NCI-H1436 treated with DMSO at 0.1 percent for 48 hours (cell line): Measurements from ENCODE around the gene ZFPM1.

ENCODE experiments used
- DNase-seq: peaks from one replicate; lab custom pipeline; 2025; lab: John Stamatoyannopoulos, UW

ZFPM1 gene

DNA sequence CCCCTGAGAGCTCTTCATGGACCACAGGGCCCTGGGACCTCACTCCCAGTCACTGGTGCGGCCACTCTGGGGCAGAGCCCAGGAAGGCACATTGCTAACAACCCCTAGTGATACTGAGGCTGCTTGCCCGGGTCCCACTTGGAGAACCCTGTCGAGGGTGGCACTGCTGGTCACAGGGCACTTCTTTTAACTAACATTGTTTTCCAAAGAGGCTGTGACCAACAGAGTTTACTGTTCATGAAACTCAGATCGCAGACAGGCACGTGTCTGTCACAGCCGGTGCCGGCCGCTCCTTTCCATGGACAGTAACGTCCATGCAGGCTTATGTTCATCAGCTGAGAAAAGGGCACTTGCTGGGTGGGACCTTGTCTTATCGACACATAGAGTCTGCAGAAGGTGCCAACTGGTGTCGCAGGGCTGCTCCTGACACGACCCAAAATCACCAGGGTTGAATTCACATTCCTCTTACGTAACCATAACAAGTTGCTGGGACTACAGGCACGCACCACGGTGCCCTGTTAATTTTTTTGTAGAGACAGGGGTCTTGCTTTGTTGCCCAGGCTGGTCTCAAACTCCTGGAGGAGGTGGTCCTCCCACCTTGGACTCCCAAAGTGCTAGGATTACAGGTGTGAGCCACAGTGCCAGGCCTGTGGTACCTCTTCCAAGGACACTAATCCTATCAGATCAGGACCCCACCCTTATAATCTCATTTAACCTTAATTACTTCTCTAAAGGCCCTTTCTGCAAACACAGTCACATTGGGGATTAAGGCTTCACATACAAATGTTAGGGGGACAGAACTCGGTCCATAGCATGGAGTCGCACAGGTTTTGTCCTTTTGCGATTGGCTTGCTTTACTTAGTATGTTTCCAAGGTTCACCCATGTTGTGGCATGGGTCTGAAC is 115.9 kb downstream of the ZFPM1 start:
- DNase-seq, result no peak

DNA sequence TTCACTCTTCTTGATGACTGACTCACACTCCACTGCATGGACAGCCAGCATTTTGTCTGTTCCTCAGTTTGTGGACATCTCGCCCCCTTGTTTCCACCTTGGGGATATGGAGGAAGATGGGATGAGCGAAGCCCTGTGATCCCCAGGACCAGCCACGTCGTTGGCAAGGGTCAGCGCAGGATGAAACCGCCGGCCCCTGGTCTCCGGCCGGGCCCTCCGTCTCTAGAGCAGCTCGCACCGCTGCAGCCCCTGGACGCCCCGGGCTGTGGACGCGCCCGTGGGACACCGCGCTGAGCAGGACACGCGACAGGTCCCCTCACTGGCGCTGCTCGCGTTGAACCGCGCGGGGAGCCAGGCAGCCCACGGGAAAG is 116.5 kb downstream of the ZFPM1 start:
- DNase-seq, result no peak

DNA sequence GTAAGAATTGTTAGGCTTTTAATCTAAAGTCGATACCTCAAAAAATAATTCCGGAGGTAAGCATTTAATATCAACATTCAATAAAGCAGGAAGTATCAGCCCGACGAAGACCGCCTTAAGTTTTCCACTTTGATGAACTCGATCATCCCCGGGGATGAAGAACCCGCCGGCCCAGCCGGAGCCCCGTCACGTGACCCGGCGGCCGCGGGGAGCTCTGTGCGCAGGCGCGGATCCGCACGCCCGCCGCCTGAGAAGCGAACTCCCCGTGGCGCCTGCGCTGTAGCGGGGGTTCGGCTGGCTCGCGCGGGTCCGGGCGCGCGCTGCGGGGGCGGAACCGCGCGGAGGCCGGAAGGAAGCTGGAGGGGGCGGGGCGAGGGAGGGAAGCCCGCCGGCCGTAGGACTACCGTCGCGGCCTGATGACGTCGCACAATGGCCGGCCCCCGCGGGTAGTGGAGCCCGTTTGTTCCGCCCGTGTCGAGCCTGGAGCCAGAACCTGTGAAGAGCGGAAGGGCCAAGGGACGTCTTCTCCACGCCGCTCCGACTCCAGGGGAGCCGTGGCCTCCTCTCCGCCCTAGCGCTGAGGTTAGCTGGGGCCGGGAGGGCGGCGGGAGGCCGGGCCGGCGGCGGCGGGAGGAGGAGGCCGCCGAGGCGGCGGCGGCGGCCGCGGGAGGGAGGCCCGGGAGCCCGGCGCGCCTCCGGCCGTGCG is 117.1 kb downstream of the ZFPM1 start, which contains the start of gene ZC3H18:
TSS of gene ZC3H18 (plus strand) at position 419 of the 706 bp plus-strand sequence. CDS start 6,721 bp downstream, outside the sequence.
- DNase-seq, result peak; percentile 51

DNA sequence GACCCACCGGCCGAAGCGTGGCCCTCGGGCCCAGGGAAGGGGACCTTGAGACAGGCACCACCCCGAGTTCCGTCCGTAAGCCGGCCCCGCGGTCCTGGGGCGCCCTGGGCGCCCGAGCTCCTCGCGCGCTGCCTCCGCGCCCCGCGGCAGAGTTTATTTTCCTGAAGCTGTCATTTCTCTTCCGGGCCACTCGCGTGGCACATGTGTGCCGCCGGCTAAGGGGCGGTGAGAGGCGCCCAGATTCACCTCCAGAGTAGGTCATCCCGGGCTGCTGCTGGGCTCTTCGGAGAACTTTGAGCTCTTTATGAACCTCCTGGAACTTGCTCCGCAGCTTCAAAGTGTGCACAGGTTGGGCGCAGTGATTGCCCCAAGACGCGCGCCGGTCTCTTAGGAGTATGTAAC is 117.6 kb downstream of the ZFPM1 start:
- no peak for DNase-seq

DNA sequence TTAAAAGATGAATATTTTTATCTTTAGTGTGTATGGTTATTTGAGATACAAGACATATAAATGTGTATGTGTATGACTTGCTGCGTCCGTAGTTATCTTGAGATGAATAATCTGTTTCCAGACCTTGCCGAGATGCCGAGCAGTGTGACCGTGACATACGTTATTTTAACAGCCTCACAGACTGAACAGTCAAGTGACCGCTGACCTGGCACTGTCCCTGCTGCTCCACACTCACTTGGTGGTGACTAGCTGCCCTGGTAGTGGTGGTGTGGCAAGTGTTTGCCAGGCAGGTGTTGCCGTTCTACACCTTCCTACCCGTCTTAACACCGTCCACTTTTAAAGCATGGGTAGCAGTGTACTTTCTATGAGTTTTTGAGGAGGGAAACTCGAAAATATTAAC is 122.2 kb downstream of the ZFPM1 start:
- no peak for DNase-seq

DNA sequence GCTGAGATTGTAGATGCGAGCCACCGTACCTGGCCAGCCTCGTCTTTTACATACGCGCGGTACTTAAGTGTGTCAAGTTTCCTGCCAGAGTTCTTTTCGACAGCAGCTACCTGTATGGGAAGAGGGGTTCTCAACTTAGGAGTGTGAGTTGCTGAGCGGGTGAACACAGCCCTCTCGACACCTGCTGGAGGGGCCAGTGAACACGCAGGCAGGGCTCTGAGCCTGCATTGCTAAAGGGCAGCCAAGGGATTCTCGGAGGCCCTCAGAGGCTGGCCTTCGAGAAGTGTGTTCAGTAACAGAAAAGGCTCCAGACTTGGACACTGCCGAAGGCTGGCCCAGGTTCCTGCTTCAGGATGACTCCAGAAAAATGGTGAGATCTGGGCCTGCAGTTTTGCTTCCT is 123.2 kb downstream of the ZFPM1 start:
- no peak for DNase-seq

DNA sequence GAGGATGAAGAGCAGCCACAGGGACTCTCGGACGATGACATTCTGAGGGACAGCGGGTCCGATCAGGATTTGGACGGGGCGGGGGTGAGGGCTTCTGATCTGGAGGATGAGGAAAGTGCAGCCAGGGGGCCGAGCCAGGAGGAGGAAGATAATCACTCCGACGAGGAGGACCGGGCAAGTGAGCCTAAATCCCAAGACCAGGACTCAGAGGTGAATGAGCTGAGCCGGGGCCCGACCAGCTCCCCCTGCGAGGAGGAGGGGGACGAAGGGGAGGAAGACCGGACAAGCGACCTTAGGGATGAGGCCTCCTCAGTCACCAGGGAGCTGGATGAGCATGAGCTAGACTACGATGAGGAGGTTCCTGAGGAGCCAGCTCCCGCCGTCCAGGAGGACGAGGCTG is 124.1 kb downstream of the ZFPM1 start:
- DNase-seq, result no peak

DNA sequence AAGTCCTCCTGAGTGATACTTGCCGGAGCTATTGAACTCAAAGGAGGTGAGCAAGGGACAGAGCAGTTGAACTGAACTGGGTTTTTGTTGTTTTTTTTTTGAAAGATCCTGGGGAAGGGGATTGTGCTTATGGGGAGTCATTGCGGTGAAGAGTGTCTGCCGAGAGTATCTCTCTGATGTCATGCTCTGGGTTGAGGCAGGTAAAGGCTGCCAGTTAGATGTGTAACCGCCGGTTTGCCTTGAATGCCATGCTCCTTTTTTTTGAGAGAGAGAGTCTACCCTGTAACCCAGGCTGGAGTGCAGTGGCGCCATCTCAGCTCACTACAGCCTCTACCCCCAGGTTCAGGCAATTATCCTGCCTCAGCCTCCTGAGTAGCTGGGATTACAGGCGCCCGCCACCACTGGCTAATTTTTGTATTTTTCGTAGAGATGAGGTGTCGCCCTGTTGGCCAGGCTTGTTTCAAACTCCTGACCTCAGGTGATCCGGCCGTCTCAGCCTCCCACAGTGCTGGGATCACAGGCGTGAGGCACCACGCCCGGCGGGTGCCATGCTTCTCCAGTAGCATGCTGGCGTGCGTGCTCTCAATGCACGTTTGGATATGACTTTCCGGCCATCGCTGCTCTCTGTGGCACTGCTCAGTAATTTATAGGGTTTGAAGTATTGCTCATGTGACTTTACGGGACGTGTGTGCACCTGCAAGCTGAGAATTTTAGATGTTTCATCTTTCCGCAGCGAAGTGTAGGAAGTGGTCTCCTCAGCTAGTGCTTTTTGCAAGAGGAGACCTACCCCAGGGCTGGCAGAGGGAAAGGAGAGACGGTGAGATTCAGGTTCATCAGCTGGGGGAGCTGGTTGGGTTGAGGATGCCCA is 125.6 kb downstream of the ZFPM1 start:
- DNase-seq, result no peak

DNA sequence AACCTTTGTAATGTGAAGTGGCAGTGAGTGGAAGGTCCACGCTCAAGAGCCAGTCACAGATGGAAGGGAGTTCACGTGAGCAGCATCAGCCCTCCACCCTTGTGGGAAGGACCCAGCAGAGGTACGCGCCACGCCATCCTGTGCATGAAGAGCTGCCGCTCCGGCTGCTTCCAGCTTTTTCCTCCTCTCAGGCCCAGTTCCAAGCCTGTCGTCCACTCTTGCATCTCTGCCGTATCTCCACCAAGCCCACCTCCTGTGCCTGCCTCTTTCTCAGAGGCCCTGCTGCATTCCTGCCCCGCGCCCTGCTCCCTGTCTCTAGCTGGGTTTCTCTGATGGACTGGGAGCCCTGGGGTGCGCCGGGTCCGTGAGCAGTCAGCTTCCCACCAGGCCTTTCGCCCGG is 127.3 kb downstream of the ZFPM1 start:
- no peak for DNase-seq

DNA sequence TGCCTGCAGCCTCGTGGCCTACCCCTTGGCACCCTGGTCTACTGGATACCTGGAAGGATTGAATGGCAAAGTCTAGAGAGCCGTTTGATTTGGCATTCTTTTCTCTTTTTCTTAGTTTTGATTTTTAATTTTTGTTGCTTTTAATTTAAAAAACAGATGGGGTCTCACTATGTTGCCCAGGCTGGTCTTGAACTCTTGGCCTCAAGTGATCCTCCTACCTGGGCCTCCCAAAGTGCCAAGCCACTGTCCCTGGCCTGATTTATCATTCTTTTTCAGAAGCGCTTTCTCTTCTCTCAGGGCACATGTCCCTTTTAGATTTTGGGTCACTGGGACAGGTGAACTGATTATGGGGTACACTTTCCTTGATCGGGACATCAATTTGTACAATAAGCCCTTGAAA is 128.0 kb downstream of the ZFPM1 start:
- DNase-seq, result no peak

DNA sequence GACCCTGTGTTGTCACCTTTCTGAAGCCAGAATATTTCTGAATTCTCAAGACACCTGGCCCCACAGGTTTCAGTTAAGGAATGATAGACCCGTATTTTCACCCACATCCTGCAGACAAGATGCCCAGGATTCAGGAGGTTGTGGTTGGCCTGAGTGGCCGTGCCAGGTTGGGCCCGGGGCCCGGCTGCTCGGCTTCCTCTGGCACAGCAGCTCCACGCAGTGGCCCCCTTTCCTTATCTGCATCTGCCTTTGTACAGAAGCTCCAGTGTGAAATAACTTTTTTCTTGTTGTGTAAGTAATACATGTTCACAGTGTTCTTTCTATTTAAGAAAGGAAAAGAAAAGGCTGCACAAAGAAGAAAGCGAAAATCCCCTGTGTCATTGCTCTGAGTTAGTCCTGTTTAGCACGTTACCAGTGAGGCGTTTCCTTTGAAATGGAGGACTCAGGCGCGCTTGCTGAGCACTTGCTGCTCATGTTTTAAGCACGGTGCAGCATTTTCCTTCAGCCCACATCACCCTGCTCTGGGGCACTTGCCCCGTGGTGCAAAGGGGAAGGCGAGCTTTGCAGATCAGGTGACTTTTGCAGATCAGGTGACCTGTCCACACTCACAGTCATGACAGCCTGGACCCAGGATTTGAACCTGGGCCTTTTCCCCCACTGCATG is 130.0 kb downstream of the ZFPM1 start:
- DNase-seq, result no peak

DNA sequence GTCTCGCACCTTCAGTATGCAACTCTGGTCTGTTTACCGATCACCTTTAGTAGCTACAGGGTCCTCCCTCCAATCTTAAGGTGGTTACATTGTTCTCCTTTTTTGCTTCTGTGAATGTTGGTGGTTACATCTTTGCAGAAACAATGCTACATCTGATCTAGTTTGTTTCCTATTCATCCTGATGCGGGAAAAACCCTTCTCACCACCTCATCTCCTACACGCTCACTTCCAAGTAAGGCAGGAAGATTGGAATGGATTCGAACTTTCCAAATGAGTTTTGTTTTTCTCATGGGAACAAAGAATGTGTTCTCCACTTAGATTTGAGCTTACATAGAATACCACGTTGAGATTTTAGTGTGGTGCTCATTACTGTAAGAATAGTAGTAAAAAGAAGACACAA is 131.6 kb downstream of the ZFPM1 start:
- no peak for DNase-seq

DNA sequence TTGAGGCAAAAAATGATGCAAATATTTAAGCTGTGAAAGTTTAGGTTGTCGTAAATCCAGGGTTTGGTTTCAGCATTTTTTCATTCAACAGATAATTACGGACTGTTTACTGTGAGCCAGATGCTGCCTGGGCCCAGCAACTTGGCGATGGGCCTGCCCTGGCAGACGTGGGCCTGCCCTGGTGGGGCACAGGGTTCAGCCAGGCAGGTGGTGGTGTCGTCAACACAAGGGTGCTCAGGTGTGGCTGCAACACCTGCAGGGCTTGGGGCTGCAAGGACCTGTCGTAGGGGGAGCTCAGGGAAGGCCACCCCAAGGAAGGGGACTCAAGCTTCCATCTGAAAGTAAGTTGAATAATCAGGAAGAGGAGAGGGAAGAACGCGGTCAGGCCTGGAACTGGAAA is 132.2 kb downstream of the ZFPM1 start:
- DNase-seq, result no peak

DNA sequence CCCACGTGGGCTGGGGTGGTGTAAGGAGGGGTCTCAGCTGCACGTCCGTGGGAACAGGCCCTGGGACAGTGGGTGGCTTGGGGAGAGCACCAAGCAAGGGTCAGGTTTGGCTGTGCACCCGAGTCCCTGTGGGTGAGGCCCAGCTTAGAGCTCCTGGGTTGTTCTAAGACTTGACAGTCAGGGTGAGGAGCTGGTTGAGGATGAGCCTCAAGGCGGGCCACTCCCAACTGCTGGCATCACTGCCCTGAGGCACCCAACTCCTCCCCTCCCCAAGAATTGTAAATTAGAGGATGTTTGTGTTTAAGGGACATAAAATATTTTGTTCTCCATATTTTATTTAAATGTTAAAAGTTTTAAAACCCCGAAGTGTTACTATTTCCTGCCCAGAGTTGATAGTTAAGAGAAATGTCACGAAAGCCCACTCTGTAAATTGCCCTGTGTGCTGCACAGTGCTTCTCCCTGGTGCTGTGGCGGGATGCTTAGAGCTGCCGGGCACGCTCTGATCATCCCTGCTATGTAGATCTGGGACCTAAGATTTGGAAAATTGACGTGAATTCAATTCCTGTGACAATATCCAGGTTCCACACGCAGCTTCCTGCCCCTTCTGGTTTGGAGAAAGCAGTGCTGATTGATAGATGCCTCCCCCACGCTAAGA is 133.0 kb downstream of the ZFPM1 start:
- DNase-seq, result no peak
